AG04449 (cell line): Measurements from ENCODE around the gene TCF7L2.

Experiments used
- CTCF ChIA-PET: fragments of 350-600 bp; formaldehyde crosslinking; extraction: SDS; loops from one replicate; lab custom pipeline; 2021; ENCODE audit warnings: antibody characterized with exemption; lab: Yijun Ruan, JAX
- POLR2A ChIA-PET: fragments of 400-600, 350-600 bp; formaldehyde crosslinking; extraction: SDS; loops from one replicate; lab custom pipeline; 2020; ENCODE audit warnings: antibody characterized with exemption, inconsistent platforms; lab: Yijun Ruan, JAX
- DNase-seq: peaks from one replicate; pipeline ENCODE4 v3.0.0-alpha.2; 2010; ENCODE audit warnings: low read depth, low spot score
- H3K4me3 ChIP-seq: 2 replicates; pipeline ENCODE4 v1.5.1; 2011; ENCODE audit warnings: low read depth, mild to moderate bottlenecking, control low read depth, low read length
- TF ChIP-seq, protein P1 (sequence below): IDR thresholded peaks from one replicate; pipeline ENCODE4 v1.5.1; 2011; ENCODE audit warnings: mild to moderate bottlenecking, moderate library complexity, low read length, control low read depth, inconsistent platforms; ENCODE audit not compliant: insufficient read depth; ENCODE audit errors: missing control alignments

Gene TCF7L2

DNA sequence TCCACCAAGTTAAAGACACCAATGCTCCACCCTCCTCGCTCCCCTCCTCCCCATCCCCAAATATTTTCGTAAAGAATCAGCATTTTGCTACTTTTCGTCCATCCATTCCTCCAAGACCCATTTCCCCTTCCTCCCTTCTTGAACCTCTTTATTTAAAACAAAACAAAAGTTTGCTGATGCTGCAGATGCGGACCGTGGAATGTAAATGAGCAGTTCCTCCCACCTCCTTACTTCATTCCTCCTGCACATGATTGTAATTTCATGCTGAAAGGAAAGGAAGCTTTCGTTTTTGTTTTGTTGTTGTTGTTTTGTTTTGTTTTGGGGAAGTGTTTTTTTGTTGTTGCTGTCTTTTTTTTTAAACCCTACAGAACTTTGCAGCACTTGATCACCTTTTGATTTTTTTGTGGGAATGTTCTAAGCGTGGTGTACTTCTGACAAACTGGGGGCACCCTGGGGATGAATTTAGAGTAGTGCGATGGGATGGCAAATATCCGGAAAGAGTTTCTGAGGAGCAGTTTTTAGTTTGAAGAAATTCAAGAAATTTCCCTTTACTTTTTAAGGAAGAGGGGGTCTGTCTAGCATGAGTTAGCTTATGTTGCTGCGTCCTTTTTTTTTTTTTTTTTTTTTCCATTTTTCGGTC, 177.3 kb downstream of the TCF7L2 start:
- TF ChIP-seq, protein P1, sequence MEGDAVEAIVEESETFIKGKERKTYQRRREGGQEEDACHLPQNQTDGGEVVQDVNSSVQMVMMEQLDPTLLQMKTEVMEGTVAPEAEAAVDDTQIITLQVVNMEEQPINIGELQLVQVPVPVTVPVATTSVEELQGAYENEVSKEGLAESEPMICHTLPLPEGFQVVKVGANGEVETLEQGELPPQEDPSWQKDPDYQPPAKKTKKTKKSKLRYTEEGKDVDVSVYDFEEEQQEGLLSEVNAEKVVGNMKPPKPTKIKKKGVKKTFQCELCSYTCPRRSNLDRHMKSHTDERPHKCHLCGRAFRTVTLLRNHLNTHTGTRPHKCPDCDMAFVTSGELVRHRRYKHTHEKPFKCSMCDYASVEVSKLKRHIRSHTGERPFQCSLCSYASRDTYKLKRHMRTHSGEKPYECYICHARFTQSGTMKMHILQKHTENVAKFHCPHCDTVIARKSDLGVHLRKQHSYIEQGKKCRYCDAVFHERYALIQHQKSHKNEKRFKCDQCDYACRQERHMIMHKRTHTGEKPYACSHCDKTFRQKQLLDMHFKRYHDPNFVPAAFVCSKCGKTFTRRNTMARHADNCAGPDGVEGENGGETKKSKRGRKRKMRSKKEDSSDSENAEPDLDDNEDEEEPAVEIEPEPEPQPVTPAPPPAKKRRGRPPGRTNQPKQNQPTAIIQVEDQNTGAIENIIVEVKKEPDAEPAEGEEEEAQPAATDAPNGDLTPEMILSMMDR = no peak
- no peak overlapping the region for H3K4me3 ChIP-seq
- no peak for DNase-seq
- ChIA-PET CTCF (interaction anchor here (0.6 to 1.5 kb wide), 21 partner anchors 8 to 638 kb away, joined by 3 to 8 read pairs (median 3); no protein-coding TSS in a partner anchor), POLR2A (no interaction called here)

GRCh38 chr10:113127901-113128283, 177.8 kb downstream of the TCF7L2 start:
- TF ChIP-seq, protein P1 = no peak
- ChIA-PET POLR2A (no interaction called here), CTCF (interaction anchor here (0.9 to 1.5 kb wide), 17 partner anchors 8 to 638 kb away, joined by 3 to 8 read pairs (median 3); no protein-coding TSS in a partner anchor)
- no peak overlapping the region for H3K4me3 ChIP-seq
- no peak for DNase-seq

DNA sequence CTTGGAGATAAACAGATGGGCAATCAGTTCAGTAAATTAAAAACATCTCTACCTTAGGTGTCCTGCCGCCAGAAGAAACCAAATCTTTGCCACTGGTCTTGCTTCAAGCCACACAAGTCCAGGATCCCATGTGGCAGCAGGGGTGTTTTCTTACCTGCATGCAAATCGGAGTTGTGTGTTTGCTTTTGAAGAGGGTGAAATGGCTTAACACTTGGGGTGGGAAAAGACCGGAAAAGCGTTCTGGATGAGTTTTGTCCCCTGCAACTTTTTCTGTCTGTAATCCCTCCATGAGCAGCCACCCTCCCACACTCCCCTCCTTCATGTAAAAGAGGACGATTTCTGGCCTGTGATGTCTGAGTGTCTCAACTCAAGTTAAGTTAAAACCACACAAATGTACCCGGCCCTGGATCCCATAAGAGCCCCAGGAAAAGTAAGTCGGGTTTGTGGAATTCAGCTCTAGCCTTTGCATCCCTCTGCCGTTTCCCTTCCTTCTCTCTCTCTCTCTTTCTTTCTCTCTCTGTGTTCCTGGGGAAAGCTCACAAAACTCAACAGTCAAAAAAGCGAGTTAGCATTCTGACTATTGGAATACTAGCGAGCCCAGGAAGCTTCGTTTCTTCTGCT, 178.5 kb downstream of the TCF7L2 start:
- no peak for DNase-seq
- no peak overlapping the region for H3K4me3 ChIP-seq
- CTCF ChIA-PET = interaction anchor here (0.8 to 1.8 kb wide), 4 partner anchors 175 to 584 kb away, joined by 3 to 6 read pairs (median 4); partner anchors contain the start of gene TCF7L2
- POLR2A ChIA-PET = no interaction called here
- TF ChIP-seq, protein P1 = no peak

DNA sequence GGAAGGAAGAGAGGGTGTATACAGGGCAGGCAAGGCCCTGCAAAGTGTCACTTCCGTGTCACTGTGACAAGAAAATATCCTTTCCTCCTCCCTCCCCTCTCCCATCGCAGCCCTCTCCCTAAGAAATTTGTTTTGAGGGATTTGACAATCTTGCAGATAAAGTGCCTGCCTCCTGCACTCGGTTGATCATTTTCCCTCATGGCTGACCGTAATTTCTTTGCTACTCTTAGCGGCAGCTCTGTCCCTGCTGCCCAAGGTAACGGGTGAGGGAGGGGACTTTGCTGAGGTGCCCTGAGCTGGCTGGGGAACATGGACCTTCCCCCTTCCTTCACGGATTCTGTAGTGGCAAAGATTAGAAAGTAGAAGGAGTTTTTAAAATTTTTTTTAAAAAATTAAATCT, 179.1 kb downstream of the TCF7L2 start:
- TF ChIP-seq, protein P1 = no peak
- CTCF ChIA-PET = interaction anchor here (0.8 to 1.8 kb wide), 4 partner anchors 156 to 408 kb away, joined by 3 to 5 read pairs (median 3); partner anchors contain the start of gene TCF7L2
- POLR2A ChIA-PET = no interaction called here

DNA sequence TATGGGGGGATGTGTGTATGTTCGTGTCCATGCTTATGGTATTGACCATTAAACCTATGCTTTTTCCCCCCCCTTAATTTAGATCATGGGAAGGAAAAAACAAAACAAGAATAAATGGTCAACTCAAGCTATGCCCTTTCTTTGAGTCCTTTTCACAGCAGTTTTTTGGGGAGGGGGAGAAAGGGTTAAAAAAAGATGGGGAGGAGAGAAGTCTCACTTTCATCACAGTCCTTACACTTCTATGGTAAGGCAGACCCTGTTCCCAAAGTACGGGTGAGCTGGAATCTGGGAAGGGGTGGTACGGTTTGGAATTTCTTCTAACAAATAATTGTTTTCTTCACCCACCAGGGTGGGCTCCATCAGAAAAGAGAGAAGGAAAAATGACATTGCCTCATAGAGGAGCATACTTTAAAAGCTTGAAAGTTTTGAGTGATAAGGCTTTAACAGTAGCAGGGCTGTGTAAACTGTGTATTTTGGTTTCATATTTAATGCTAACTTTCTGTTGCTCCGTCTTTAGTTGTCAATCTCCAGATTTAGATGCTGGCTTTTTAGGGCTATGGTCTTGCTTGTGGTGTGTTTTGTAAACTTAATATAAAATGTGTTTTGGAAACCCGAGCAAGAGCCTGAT, 180.1 kb downstream of the TCF7L2 start:
- ChIA-PET CTCF (interaction anchor here (0.6 to 1.8 kb wide), 8 partner anchors 15 to 655 kb away, joined by 3 to 6 read pairs (median 3); no protein-coding TSS in a partner anchor), POLR2A (no interaction called here)
- H3K4me3 ChIP-seq = no peak overlapping the region
- no peak for DNase-seq
- TF ChIP-seq, protein P1 = no peak

More for the DNA sequence above, 179.1 kb downstream of the TCF7L2 start:
- H3K4me3 ChIP-seq = no peak overlapping the region
- no peak for DNase-seq
